Measurements from ENCODE around the gene C17orf113. TPM values are rescaled to one million over a fixed set of nuclear protein-coding genes. Genes with fewer than 3 reads are reported as not detected.

C17orf113 gene
- total RNA-seq, 1 experiment from 2014 or later = 0.62 TPM

GRCh38 chr17:42077755-42078154 lies 27.4 kb upstream of the C17orf113 start:
- Histone ChIP-seq H3F3A (ENCODE audit: low read length, unreplicated experiment) (no peaks in the 10 kb centered on the region), H4K20me1 (ENCODE audit: low read length) (no peaks in the 10 kb centered on the region), H3K36me3 (ENCODE audit: low read depth, low read length) (no peaks in the 10 kb centered on the region), H2AFZ (ENCODE audit: low read length) (no peak overlapping the region), H3K27ac (ENCODE audit: low read length) (no peak overlapping the region), H3K4me3 (ENCODE audit: low read length) (no peak overlapping the region), H3K9ac (ENCODE audit: low read length) (no peak overlapping the region), H3K4me2 (ENCODE audit: low read length) (no peak overlapping the region), H3K27me3 (ENCODE audit: low read length) (no peaks in the 10 kb centered on the region), H3K9me3 (ENCODE audit: low read length) (no peaks in the 10 kb centered on the region), H3K4me1 (ENCODE audit: insufficient read depth, low read length) (peaks cover 6% of the 10 kb centered on the region; the same call in 1 of the 2 replicates), H3K79me2 (ENCODE audit: low read length) (no peaks in the 10 kb centered on the region), H3K9me2 (replicated peaks; ENCODE audit: low read length) (no peaks in the 10 kb centered on the region)
- ChIA-PET CTCF (no interaction called here), POLR2A (ENCODE audit: unreplicated experiment) (no interaction called here)
- BruUV-seq (replicated peaks) = no TSS peak
- TF ChIP-seq CTCF (conservative IDR thresholded peaks at IDR 0.05; ENCODE audit: low read depth, low read length) (no peak), EZH2phosphoT487 (IDR thresholded peaks at IDR 0.05; ENCODE audit: borderline replicate concordance, low read length) (no peak), EZH2 (IDR thresholded peaks at IDR 0.05; ENCODE audit: low read length, unreplicated experiment) (no peak)
- ATAC-seq (no peak), DNase-seq (no peak)
- intact Hi-C loops (cut with micrococcal nuclease) = no loop called here

GRCh38 chr17:42076797-42077559 lies 26.6 kb upstream of the C17orf113 start:
- no peak overlapping the region for H3K4me2 ChIP-seq (ENCODE audit: low read length)
- no peaks in the 10 kb centered on the region for H3K79me2 ChIP-seq (ENCODE audit: low read length)
- no peak overlapping the region for H3K4me3 ChIP-seq (ENCODE audit: low read length)
- ChIA-PET CTCF (no interaction called here), POLR2A (ENCODE audit: unreplicated experiment) (interaction anchor here (0.7 kb wide), 1 partner anchor 175 kb away, joined by 4 read pairs; no protein-coding TSS in a partner anchor)
- no peak overlapping the region for H2AFZ ChIP-seq (ENCODE audit: low read length)
- no peak for TF ChIP-seq CTCF (conservative IDR thresholded peaks at IDR 0.05; ENCODE audit: low read depth, low read length)
- no peak for TF ChIP-seq EZH2 (IDR thresholded peaks at IDR 0.05; ENCODE audit: low read length, unreplicated experiment)
- no peak for TF ChIP-seq EZH2phosphoT487 (IDR thresholded peaks at IDR 0.05; ENCODE audit: borderline replicate concordance, low read length)
- intact Hi-C loops (cut with micrococcal nuclease) = no loop called here
- no TSS peak for BruUV-seq (replicated peaks)
- no peaks in the 10 kb centered on the region for H3F3A ChIP-seq (ENCODE audit: low read length, unreplicated experiment)
- no peaks in the 10 kb centered on the region for H3K9me2 ChIP-seq (replicated peaks; ENCODE audit: low read length)
- ATAC-seq (no peak), DNase-seq (no peak)
- no peaks in the 10 kb centered on the region for H4K20me1 ChIP-seq (ENCODE audit: low read length)
- no peaks in the 10 kb centered on the region for H3K9me3 ChIP-seq (ENCODE audit: low read length)
- no peak overlapping the region for H3K9ac ChIP-seq (ENCODE audit: low read length)
- no peak overlapping the region for H3K27ac ChIP-seq (ENCODE audit: low read length)
- 0 out of 2 replicates have a peak, but pooled peaks cover 2% of the 10 kb centered on the region for H3K4me1 ChIP-seq (ENCODE audit: insufficient read depth, low read length)
- 0 out of 2 replicates have a peak, but pooled peaks cover 3% of the 10 kb centered on the region for H3K27me3 ChIP-seq (ENCODE audit: low read length)
- H3K36me3 ChIP-seq (ENCODE audit: low read depth, low read length) = no peaks in the 10 kb centered on the region

GRCh38 chr17:42075789-42076188 lies 25.4 kb upstream of the C17orf113 start:
- intact Hi-C loops (cut with micrococcal nuclease) = no loop called here
- H2AFZ ChIP-seq (ENCODE audit: low read length) = no peak overlapping the region
- no peaks in the 10 kb centered on the region for H3F3A ChIP-seq (ENCODE audit: low read length, unreplicated experiment)
- H3K9me3 ChIP-seq (ENCODE audit: low read length) = no peaks in the 10 kb centered on the region
- ChIA-PET POLR2A (ENCODE audit: unreplicated experiment) (interaction anchor here (0.6 kb wide), 1 partner anchor 143 kb away, joined by 12 read pairs; no protein-coding TSS in a partner anchor), CTCF (no interaction called here)
- no peak overlapping the region for H3K4me3 ChIP-seq (ENCODE audit: low read length)
- DNase-seq (no peak), ATAC-seq (no peak)
- H3K36me3 ChIP-seq (ENCODE audit: low read depth, low read length) = no peaks in the 10 kb centered on the region
- H4K20me1 ChIP-seq (ENCODE audit: low read length) = no peaks in the 10 kb centered on the region
- H3K4me2 ChIP-seq (ENCODE audit: low read length) = no peak overlapping the region
- TF ChIP-seq CTCF (conservative IDR thresholded peaks at IDR 0.05; ENCODE audit: low read depth, low read length) = no peak
- TF ChIP-seq EZH2phosphoT487 (IDR thresholded peaks at IDR 0.05; ENCODE audit: borderline replicate concordance, low read length) = no peak
- TF ChIP-seq EZH2 (IDR thresholded peaks at IDR 0.05; ENCODE audit: low read length, unreplicated experiment) = no peak
- no TSS peak for BruUV-seq (replicated peaks)
- H3K79me2 ChIP-seq (ENCODE audit: low read length) = no peaks in the 10 kb centered on the region
- H3K4me1 ChIP-seq (ENCODE audit: insufficient read depth, low read length) = no peaks in the 10 kb centered on the region
- H3K9me2 ChIP-seq (replicated peaks; ENCODE audit: low read length) = no peaks in the 10 kb centered on the region
- 0 out of 2 replicates have a peak, but pooled peaks cover 8% of the 10 kb centered on the region for H3K27me3 ChIP-seq (ENCODE audit: low read length)
- no peak overlapping the region for H3K27ac ChIP-seq (ENCODE audit: low read length)
- no peak overlapping the region for H3K9ac ChIP-seq (ENCODE audit: low read length)
